ENCODE measurements around the gene USP40.

Gene USP40

GRCh38 chr2:233455491-233455890 is 111.1 kb downstream of the USP40 start:
- no peak for DNase-seq

GRCh38 chr2:233455006-233455405 is 111.6 kb downstream of the USP40 start:
- DNase-seq, result no peak

GRCh38 chr2:233453916-233454315 is 112.7 kb downstream of the USP40 start:
- no peak for DNase-seq

- no peak for DNase-seq
Observed at GRCh38 chr2:233453111-233453915, 113.3 kb downstream of the USP40 start.

GRCh38 chr2:233451950-233452349 is 114.6 kb downstream of the USP40 start:
- no peak for DNase-seq

GRCh38 chr2:233450864-233451575 is 115.6 kb downstream of the USP40 start:
- DNase-seq, result no peak

GRCh38 chr2:233449921-233450863 is 116.4 kb downstream of the USP40 start:
- DNase-seq, result no peak

GRCh38 chr2:233449081-233449901 is 117.3 kb downstream of the USP40 start:
- no peak for DNase-seq

GRCh38 chr2:233448575-233448974 is 118.0 kb downstream of the USP40 start:
- no peak for DNase-seq

- DNase-seq, result no peak
Observed at GRCh38 chr2:233448220-233448559, 118.4 kb downstream of the USP40 start.

GRCh38 chr2:233447506-233448219 is 118.9 kb downstream of the USP40 start:
- DNase-seq, result no peak

GRCh38 chr2:233446606-233447305 is 119.8 kb downstream of the USP40 start:
- no peak for DNase-seq

GRCh38 chr2:233446121-233446520 is 120.5 kb downstream of the USP40 start:
- DNase-seq, result no peak

GRCh38 chr2:233445152-233445830 is 121.3 kb downstream of the USP40 start:
- no peak for DNase-seq

GRCh38 chr2:233444501-233444900 is 122.1 kb downstream of the USP40 start:
- no peak for DNase-seq

GRCh38 chr2:233443511-233444183 is 122.9 kb downstream of the USP40 start:
- no peak for DNase-seq

GRCh38 chr2:233442028-233442310 is 124.6 kb downstream of the USP40 start:
- no peak for DNase-seq

GRCh38 chr2:233441161-233442027 is 125.2 kb downstream of the USP40 start:
- no peak for DNase-seq

- DNase-seq, result no peak
Observed at GRCh38 chr2:233440714-233441113, 125.9 kb downstream of the USP40 start.

Data from SHP77 treated with DMSO at 0.1 percent for 48 hours (cell line).